NCI-H187 (cell line): Measurements from ENCODE around the gene AFG3L2.

Experiments
- DNase-seq, 2 experiments: peaks; one replicate each; lab custom pipeline; 2025; lab: John Stamatoyannopoulos, UW

Gene AFG3L2

DNA sequence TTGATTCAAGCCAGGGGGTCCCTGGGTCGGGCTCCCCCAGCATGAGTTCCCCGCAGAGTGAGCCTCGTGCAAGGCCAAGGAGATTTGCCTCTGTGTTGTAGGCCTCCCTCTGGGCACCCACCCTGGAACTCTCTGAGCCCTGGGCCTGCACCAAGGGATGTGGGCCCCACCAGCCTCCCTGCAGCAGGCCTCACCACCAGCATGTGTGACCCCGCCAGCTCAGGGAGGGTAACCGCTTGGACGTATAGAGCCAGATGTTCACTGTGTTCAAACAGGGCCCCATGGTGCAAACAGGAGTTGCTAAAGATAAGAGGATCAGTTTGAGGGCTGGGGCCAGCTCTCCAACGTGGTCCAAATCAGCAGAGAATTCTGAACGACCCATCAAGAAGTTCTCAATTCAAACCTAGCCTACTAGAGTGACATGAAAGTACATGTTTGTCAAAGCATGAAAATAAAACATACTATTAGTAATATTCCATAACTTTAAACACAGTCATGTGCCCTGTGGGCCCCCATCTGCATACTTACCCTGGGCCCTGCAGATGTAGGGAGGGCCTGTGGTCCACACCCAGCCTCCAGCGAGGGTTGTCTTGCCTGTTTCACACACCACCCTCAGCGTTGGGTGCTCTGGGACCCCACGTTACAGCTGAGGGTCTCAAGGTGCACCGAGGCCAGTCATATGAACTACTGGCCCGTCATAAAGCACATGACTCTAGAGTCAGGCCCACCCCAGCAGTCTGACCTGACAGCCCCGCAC lies 74.5 kb downstream of the AFG3L2 start:
- no peak for DNase-seq

DNA sequence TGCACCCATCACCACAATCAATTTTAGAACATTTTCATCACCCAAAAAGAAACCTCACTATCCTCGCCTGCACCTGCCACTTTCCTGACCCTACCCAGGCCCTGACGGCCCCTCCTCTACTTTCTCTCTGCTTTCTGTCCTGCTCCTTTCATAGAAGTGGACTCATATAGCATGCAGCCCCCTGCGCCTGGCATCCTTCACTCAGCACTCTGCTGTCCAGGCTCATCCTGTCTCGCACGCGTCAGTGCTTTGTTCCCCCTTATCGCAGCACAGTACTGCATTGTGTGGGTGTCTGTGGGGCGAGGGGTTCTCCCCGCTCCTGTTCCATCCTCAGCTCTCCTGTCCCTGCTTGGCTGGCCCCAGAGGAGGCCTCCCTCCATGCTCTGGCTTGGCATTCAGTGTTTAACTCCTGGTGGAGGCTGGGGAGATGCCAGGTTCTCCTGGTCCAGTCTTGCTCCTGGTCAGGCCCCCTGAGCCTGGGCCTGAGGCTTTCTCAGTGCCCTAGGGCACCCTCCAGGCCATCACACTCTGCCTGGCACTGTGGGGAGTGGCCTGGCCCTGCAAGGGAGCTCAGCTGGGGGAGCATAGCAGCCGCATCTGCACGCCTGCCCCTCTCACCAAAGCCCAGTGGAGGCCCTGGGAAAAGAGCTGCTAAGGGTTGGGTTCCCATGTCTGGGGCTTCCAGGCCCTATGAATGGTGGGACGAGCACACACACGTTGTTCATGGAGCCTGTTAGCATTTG lies 75.6 kb downstream of the AFG3L2 start:
- DNase-seq, result no peak

DNA sequence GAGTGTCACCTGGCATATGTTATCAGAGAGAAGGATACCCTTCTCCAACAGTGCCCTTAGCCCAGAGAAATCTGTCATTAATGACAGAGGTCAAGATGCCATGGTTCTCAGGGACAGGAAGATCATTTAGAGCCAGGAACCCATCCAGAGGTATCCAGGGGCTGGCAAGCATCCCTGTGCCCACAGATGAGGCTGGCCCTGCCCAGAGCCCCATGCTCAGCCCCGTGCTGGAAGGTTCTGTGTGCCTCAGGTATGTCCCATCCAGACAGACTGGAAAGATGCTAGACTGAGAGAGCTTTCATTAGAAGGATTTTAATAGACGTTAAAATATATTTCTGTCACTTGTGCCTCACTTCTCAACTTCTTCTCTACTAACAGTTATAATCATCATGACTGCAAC lies 77.2 kb downstream of the AFG3L2 start:
- DNase-seq, result no peak

DNA sequence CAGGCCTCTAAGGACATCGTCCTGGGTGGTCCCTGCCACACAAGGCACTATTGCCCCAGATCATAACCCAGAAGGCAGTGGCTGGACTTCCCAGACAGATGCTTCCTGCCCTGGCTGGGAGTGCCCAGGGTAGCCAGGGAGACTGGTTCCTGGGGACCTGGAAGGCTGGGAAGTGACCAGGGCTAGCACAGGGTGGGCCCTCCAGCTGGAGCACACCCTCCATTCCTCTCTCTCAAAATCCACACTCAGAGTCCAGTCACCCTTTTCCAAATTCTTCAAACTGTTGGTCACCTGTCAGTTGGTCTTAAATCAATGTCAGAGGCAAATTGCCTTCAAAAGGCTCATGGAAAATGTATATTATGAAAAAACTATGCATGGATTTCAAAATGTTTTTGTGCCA lies 80.6 kb downstream of the AFG3L2 start:
- no peak for DNase-seq

DNA sequence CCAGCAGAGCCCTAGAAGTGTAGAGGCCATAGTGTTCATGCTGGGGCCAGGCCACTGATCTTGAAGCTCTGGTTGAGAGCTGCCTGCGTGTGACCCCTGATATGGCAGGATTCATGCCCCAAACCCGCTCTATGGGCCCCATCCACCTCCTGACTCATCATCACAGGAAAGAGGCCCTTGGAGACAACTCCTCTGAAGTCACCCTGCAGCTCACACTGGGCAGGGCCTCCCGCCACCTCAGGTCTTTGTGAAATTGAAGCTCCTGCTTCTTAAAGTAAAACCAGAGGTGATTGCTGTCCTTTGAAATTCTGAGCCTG lies 81.0 kb downstream of the AFG3L2 start:
- DNase-seq, result no peak

DNA sequence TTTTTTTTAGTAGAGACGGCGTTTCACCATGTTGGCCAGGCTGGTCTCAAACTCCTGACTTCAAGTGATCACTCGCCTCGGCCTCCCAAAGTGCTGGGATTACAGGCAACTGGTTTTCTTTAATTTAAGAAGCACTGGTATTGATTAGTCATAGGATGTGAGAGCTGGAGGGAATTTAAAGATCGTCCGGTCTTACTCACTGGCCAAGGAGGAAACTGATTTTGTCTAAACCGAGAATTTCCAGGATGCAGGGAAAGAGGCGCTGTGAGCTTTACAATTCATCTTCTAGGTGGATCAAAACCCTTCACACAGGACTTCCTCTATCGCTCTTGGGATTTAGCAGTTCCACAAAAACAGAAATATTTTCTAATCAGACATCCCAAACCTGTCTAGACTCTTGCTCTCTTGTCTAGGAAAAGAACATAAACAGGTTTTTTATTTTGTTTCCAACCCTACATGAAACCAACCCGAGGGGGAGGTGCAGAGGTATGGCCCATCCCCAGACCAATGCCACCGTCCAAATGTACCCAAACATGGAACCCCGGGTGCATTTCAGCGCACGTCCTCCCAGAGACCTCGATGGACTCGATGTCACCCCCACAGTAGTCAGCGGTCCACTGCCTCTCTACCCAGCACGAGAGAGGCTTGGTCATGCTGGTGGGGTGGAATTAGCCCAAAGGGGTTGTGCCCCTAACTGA lies 81.5 kb downstream of the AFG3L2 start:
- no peak for DNase-seq

DNA sequence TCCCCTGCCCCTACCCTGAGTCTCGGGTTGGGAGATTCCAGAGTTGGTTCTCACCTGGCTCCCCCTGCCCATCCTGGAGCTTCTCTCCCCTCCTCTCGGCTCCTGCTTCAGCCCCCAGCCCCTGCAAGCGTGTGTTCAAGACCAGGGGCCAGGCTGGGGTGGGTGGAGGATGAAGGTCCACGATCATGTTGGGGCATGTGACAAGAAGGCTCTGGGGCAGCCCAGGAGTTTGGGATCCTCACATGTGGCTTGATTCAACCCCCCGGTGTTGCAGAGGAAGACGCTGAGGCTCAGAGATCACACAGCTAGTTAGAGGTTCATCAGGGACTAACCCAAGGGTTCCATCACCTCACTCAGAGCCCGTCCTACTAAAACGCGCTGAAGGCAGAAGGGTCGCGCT lies 83.2 kb downstream of the AFG3L2 start:
- no peak for DNase-seq

DNA sequence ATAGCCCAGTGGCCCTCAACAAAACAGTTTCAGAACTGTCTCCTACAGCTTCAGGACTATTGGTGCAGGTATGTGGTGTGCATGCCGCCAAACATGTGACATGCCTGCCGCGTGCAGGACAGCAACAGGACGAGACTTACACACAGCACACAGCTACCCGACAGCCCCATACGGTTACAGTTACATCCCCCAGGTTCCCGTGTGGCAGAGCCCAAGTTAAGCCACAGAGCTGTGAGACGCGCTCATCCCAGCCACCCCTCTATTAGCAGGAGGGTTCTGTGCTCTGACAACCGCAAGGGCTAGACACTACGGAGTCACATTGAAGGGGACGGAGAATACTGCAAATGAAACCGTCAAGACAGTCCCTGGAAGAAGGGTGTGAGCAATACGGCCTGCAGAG lies 85.3 kb downstream of the AFG3L2 start:
- DNase-seq, result no peak

DNA sequence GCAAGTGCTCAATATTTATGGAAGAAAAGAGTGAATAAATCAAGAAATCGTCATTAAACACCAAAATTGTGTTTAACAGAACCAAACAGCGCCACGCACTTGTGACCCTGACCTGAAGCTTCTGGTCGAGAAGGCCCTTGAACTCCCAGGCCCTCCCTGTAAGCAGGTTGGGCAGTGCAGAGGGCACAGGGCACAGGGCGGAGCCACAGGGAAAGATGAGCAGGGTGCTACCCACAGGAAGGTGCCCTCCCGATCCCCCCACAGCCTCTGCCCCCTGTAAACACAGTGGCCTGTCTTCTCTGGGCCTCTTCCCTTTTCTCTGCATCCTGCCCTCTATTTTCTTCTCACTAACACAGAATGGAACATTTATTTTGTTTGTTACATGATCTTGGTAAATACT lies 85.9 kb downstream of the AFG3L2 start:
- DNase-seq, result no peak

DNA sequence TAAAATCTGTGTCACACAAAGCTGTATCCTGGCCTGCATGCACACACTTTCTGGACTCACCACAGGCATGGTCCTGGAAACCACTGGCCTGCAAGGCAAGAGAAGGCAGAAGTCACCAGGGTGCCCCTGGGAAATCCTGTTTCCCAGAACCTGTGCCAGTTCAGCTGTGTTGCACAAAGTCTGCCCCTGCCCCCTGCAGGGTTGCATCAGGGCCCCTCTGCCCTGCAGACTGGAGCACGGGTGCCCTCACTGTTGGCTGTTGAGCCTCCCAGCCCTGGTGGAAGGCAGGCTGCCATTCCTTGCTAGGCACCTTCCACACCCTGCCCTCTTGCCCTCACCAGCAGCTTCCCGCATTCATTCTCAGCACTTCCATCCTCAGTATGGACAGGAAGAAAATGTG lies 86.9 kb downstream of the AFG3L2 start:
- no peak for DNase-seq

DNA sequence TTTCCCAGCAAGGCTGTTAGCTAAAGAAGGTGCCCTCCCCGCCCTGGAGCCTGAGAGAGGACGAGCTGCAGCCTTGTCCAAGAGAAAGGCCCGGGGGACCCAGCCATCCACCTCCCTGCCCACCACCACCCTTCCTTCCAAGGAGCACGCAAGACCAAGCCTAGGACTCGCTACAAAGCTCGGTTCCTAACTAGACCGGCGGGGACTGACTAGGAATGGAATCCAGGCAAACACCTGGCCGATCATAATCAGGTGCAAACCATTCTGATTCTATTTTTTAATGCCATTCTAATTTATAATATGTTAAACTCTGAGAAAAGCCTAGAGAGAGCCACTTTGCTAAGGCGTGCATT lies 88.6 kb downstream of the AFG3L2 start:
- DNase-seq, result no peak

DNA sequence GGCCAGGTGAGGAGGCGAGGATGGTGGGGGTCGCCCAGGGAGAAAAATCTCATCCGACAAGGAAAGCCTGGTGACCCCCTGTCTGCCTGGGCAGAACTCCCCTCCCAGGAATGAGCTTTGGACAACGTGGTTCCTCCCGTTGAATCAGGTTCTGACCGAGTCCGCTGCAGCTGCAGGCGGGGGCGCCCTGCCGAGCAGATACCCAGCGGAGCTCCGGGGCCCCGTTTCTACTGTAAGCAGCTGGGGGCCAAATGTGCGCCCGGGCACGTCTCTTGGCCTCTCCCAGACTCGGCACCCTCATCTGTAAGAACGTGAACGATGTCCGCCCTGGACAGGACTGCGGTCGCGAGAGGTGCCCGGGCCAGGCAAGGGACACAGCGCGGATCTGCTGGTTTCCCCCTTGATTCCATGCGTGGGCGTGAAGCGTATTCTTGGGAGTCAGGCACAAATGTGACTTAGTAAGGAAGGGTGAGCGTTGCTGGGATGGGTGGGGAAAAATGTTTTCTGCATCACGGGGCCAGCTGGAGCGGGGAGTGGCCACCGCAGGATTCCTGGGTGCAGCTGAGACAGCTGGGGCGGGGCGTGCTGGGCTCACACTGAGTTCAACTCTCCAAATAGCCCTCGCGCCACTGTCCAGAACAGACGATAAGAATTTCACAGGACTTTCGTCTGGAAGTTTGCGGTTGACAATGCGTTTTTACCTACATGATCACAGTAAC lies 89.2 kb downstream of the AFG3L2 start:
- no peak for DNase-seq

DNA sequence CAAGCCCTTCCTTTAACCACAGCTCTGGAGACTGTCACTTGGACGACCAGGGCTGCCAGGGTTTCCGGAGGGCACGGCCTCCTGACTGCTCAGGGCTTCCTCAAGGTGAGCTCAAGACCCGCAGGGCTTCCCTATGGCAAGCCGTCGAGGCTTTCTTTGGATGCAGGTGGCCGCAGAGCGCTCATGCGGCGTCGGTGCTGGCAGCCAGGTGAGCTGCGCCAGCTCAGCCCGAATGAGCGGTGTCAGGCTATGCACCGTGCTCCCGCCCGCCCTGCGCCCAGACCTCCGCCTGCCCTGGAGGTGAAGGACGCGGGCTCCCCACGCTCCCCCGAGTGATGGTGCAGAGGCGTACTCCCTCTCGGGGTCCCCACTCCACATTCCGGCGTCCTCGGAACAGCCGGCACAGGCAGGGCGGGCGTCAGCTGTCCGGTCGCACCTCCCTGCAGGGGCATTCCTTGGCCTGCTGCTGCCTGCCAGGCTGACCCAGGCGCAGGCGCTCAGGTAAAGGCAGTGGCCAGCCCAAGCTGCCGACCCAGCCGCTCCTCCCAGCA lies 89.8 kb downstream of the AFG3L2 start:
- no peak for DNase-seq

DNA sequence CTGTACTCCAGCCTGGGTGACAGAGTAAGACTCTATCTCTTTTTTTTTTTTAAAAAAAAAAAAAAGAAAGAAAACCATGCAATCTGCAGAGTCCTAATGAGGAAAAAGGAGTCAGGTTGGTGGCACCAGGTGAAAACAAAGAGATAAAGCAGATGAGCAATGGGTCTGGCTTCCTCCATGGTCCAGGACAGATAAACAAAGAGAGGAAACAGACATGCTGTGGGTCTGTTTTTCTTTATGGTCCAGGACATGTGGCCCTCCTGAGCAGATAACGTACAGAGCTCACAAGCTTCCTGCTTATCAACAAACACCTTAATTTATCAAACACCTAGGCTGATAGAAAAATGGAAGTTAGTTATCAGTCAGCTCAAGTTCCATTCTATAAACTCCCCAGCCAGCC lies 93.4 kb downstream of the AFG3L2 start:
- no peak for DNase-seq

DNA sequence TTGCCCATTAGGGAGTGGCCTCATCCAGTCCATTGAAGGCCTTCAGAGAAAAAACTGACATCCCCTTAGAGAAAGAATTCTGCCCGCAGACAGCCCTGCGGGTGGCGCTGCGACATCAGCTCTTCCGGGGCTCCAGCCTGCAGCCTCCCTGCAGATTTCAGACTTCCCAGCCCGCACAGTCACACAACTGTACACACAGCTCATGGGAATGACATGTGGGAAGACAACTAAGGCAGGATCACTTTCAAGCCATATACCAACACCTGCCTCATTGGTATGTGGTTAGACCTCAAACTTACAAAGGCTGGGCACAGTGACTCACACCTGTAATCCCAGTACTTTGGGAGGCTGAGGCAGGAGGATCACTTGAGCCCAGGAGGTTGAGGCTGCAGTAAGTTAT lies 93.8 kb downstream of the AFG3L2 start:
- no peak for DNase-seq

DNA sequence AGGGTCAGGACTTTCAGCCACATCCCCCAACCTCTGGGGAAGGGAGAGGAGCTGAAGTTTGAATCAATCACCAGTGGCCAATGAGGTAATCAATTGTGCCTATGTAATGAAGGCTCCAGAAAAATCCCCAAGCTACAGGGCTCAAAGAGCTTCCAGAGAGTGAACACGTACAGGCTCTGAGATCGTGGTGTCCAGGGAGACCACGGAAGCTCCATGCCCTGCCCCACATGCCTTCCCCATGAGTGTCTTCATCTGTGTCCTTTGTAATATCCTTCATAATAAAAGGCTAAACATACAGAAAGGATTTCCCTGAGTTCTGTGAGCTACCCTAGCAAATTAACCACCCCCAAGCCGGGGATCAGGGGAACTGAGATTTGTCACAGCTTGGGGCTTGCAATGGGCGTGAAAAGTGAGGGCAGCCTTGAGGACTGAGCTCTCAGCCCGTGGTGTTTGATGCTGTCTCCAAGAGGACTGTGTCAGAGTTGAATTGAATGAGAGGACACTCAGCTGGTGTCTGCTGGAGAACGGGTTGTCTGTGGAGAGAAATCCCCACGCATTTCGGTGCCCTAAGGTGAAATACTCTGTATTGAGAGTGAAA lies 94.5 kb downstream of the AFG3L2 start:
- DNase-seq, result no peak

DNA sequence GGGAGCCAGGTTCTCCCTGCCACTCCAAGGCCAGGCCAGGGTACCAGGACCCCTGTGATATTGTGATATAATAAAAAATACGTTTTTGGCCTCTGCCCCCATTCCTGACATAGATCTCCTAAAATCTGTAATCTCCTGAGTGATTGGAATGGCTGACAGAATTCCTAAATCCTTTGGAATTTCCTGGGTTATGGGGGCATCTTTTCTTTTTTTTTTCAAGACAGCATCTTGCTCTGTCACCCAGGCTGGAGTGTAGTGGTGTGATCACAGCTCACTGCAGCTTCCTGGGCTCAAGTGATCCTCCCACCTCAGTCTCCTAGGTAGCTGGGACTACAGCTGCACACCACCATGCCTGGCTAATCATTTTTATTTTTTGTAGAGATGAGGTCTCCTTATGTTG lies 95.2 kb downstream of the AFG3L2 start:
- no peak for DNase-seq

DNA sequence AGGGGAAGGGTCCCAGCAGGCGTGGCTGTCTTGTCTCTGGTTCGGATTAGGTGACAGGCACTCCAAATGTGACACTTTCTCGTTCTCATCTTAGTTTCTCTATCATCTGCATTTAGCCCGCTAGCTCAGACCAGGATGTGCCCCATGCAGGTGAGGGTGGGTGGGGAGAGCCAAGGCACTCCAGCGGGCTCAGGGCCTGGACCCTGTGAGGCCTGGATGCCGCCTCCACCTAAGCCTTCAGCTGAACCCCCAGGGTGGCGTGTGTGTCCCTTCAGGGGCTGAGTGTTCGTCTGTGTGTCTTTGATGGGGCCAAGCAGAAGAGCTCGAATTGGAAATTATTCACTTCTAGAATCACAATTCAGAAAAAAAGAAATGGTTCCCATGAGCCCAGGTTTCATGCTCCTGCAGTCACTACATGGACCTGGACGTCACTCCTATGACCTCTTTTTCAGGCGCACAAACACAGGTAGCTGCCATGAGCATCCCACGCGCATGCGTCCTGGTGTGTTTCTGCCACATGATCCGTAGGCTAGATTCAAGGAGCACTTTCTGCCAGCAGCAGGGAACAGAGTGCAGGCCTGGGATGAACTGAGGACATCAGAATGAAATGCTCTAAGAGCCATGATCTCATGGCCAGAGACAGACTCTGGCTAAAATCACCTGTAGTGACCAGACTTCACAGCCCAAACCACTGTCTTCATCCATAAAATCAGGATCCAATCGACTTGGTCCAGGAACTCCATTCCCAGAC lies 97.1 kb downstream of the AFG3L2 start:
- no peak for DNase-seq
